ENCODE results near the gene NRDC. TPM values are rescaled to one million over a fixed set of nuclear protein-coding genes. Genes with fewer than 3 reads are reported as not detected.

NRDC gene
- total RNA-seq, 1 experiment from 2014 or later = 182 TPM

- DNase-seq (ENCODE audit: low read depth, low spot score) (no peak), ATAC-seq (no peak)
- Histone ChIP-seq H2AFZ (ENCODE audit: low read depth, low read length, poor library complexity, severe bottlenecking) (no peak overlapping the region), H4K20me1 (ENCODE audit: insufficient read depth) (peaks cover 3% of the 10 kb centered on the region; the same call in 1 of the 2 replicates), H3K9me3 (ENCODE audit: control insufficient read depth in 1 of 2, insufficient read depth in 1 of 2, low read depth in 1 of 2, low read length in 2 of 2) (no peaks in the 10 kb centered on the region), H3K27me3 (ENCODE audit: insufficient read depth, low read length) (no peaks in the 10 kb centered on the region), H3K4me2 (ENCODE audit: low read length) (no peak overlapping the region), H3K9ac (ENCODE audit: low read length) (no peak overlapping the region), H3K36me3 (ENCODE audit: control insufficient read depth in 1 of 2, insufficient read depth in 2 of 2, low read length in 2 of 2) (peaks cover 41 to 56% of the 10 kb centered on the region in 2 experiments; a peak in 3 of 4 replicates), H3K79me2 (ENCODE audit: insufficient read depth, low read length) (no peaks in the 10 kb centered on the region), H3K4me1 (ENCODE audit: control insufficient read depth in 1 of 2, insufficient read depth in 2 of 2, low read length in 2 of 2) (no peaks in the 10 kb centered on the region), H3K4me3 (replicated peaks in 1 of 2; ENCODE audit: low read depth in 1 of 2, low read length in 2 of 2) (no peak overlapping the region), H3K9me2 (ENCODE audit: insufficient read depth) (no peaks in the 10 kb centered on the region), H3K27ac (ENCODE audit: low read depth, low read length) (no peak overlapping the region)
- RAD21 ChIA-PET (ENCODE audit: low non-redundant PET in 1 of 2, low total read pairs in 2 of 2, uncharacterized antibody in 2 of 2, unreplicated experiment in 2 of 2) = no interaction called here
- POLR2A ChIA-PET = no interaction called here
- intact Hi-C loops (cut with micrococcal nuclease) = no loop called here
- BruUV-seq (replicated peaks) = no TSS peak
- no peak for TF ChIP-seq SP1 (IDR thresholded peaks at IDR 0.05; ENCODE audit: low read depth)
- no peak for TF ChIP-seq ZNF274 (IDR thresholded peaks at IDR 0.05; ENCODE audit: low read depth, low read length)
- no peak for TF ChIP-seq FOSL1 (IDR thresholded peaks at IDR 0.05; ENCODE audit: low read depth)
- no peak for TF ChIP-seq ZBTB33 (IDR thresholded peaks at IDR 0.05; ENCODE audit: extremely low read depth, insufficient replicate concordance, low read length)
- no peak for TF ChIP-seq EGR1 (IDR thresholded peaks at IDR 0.05; ENCODE audit: low read depth)
- no peak for TF ChIP-seq CEBPB (IDR thresholded peaks at IDR 0.05; ENCODE audit: low read depth)
- TF ChIP-seq EZH2phosphoT487 (IDR thresholded peaks at IDR 0.05; ENCODE audit: borderline replicate concordance) = no peak
- no peak for TF ChIP-seq CBX3 (IDR thresholded peaks at IDR 0.05; ENCODE audit: low read depth)
- no peak for TF ChIP-seq ATF3 (IDR thresholded peaks at IDR 0.05)
- no peak for TF ChIP-seq CTCF (IDR thresholded peaks at IDR 0.05 in 2 of 3, conservative IDR thresholded peaks at IDR 0.05 in 1 of 3; ENCODE audit: borderline replicate concordance in 1 of 3, insufficient read depth in 1 of 3, low read depth in 2 of 3, low read length in 2 of 3)
- no peak for TF ChIP-seq RAD21 (IDR thresholded peaks at IDR 0.05; ENCODE audit: low read depth)
- no peak for TF ChIP-seq SRF (IDR thresholded peaks at IDR 0.05; ENCODE audit: low read depth)
- no peak for TF ChIP-seq YY1 (IDR thresholded peaks at IDR 0.05; ENCODE audit: extremely low read depth, insufficient replicate concordance, low read depth, low read length)
- no peak for TF ChIP-seq ZFX (IDR thresholded peaks at IDR 0.05)
- TF ChIP-seq REST (IDR thresholded peaks at IDR 0.05; ENCODE audit: low read depth) = no peak
- CTCF ChIA-PET = no interaction called here
Measured at GRCh38 chr1:51792864-51793263, 85.7 kb downstream of the NRDC start.
